Measurements from ENCODE around the gene AGAP1. TPM values are rescaled to one million over a fixed set of nuclear protein-coding genes. Genes with fewer than 3 reads are reported as not detected.
"Not testable (repeated sequence)": the region's sequence is repeated elsewhere in the genome, so short reads cannot be mapped to it uniquely, and the experiment has no call there.

Gene AGAP1
- total RNA-seq, 1 donor from 2014 or later = 20.4 TPM

DNA sequence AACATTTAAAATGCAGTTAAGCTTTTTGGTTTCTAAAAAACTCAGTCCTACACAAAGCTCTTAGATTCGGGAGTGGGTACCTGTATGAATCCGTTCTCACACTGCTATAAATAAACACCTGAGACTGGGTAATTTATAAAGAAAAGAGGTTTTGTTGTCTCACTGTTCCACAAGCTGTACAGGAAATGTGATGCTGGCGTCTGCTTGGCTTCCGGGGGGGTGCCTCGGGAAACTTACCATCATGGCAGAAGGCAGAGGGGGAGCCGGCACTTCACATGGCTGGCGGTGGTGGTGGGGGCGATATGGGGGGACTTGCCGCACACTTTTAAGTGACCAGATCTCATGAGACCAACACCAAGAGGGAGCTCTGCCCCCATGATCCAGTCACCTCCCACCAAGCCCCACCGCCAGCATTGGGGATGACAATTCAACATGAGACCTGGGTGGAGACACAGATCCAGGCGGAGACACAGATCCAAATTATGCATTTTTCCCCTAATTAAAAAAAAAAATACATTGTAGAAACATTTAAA is 451.8 kb downstream of the AGAP1 start:
- peak overlapping the region; percentile 24 for H3K4me2 ChIP-seq
- no peak overlapping the region for H3K27ac Mint-ChIP-seq
- H3K27me3 Mint-ChIP-seq (ENCODE audit: insufficient read depth, low read depth) = peaks cover 2% of the 10 kb centered on the region
- H3K27ac ChIP-seq = no peak overlapping the region
- H3K36me3 ChIP-seq = no peaks in the 10 kb centered on the region
- H3K27me3 ChIP-seq = no peaks in the 10 kb centered on the region
- no peak overlapping the region for H3K9ac ChIP-seq
- H3K79me2 ChIP-seq (ENCODE audit: low read depth) = no peaks in the 10 kb centered on the region
- peaks cover 13% of the 10 kb centered on the region for H4K20me1 ChIP-seq (ENCODE audit: low read depth)
- H3K4me3 ChIP-seq = no peak overlapping the region
- peaks cover 10% of the 10 kb centered on the region for H3F3A ChIP-seq (ENCODE audit: low read depth)
- H2AFZ ChIP-seq (replicated peaks) = no peak overlapping the region
- peaks cover 40% of the 10 kb centered on the region for H3K4me1 Mint-ChIP-seq
- no peak for DNase-seq (ENCODE audit: low spot score)
- H3K9me3 Mint-ChIP-seq = no peaks in the 10 kb centered on the region
- peaks cover 18% of the 10 kb centered on the region for H3K36me3 Mint-ChIP-seq
- H3K4me3 Mint-ChIP-seq = no peak overlapping the region
- H3K9me3 ChIP-seq (ENCODE audit: low read depth) = no peaks in the 10 kb centered on the region
- peaks cover 20% of the 10 kb centered on the region for H3K4me1 ChIP-seq
- no peak for TF ChIP-seq EZH2 (IDR thresholded peaks at IDR 0.05)
- TF ChIP-seq CTCF (IDR thresholded peaks at IDR 0.05) = no peak
- no peak for TF ChIP-seq EZH2phosphoT487 (IDR thresholded peaks at IDR 0.05)

DNA sequence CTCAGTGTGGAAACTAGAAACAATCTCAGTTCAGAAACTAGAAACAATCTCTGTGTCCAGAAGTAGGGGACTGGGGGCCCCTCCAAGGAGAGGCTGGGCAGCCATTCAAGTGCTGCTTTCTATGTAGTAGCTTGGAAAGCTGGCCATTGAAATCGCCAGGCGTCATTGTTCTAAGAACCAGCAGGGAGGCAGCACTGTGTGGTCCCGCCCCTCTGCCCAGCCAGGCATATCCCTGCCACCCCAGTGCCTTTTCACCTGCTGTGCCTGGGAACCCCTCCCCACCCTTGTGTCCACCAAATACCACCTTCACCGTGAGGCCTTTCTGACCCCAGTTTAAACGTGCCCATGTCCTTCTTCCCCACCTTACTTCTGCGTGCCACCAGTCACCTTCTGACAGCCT is 452.7 kb downstream of the AGAP1 start:
- Histone ChIP-seq H3K4me1 (peaks cover 20% of the 10 kb centered on the region), H4K20me1 (ENCODE audit: low read depth) (peaks cover 16% of the 10 kb centered on the region), H3K4me2 (peak overlapping the region; percentile 24), H3K9ac (no peak overlapping the region), H2AFZ (replicated peaks) (no peak overlapping the region), H3F3A (ENCODE audit: low read depth) (peaks cover 10% of the 10 kb centered on the region), H3K27me3 (no peaks in the 10 kb centered on the region), H3K4me3 (no peak overlapping the region), H3K27ac (no peak overlapping the region), H3K36me3 (no peaks in the 10 kb centered on the region), H3K79me2 (ENCODE audit: low read depth) (no peaks in the 10 kb centered on the region), H3K9me3 (ENCODE audit: low read depth) (no peaks in the 10 kb centered on the region)
- Mint-ChIP-seq H3K9me3 (no peaks in the 10 kb centered on the region), H3K27ac (no peak overlapping the region), H3K4me1 (peaks cover 42% of the 10 kb centered on the region), H3K36me3 (peaks cover 13% of the 10 kb centered on the region), H3K4me3 (no peak overlapping the region), H3K27me3 (ENCODE audit: insufficient read depth, low read depth) (peaks cover 2% of the 10 kb centered on the region)
- no peak for TF ChIP-seq EZH2phosphoT487 (IDR thresholded peaks at IDR 0.05)
- no peak for TF ChIP-seq EZH2 (IDR thresholded peaks at IDR 0.05)
- no peak for TF ChIP-seq CTCF (IDR thresholded peaks at IDR 0.05)
- peak; percentile 55 for DNase-seq (ENCODE audit: low spot score)

GRCh38 chr2:235947055-235947454 is 453.2 kb downstream of the AGAP1 start:
- H4K20me1 ChIP-seq (ENCODE audit: low read depth) = peaks cover 16% of the 10 kb centered on the region
- not testable (repeated sequence) for H3K27me3 ChIP-seq; H3K4me3 Mint-ChIP-seq; H3K4me3 ChIP-seq; H3K27me3 Mint-ChIP-seq (ENCODE audit: insufficient read depth, low read depth); H3K27ac Mint-ChIP-seq; H3K9ac ChIP-seq; H3K36me3 ChIP-seq; H3K4me2 ChIP-seq; H3K79me2 ChIP-seq (ENCODE audit: low read depth); H3K9me3 ChIP-seq (ENCODE audit: low read depth); H2AFZ ChIP-seq (replicated peaks); H3K27ac ChIP-seq; H3K9me3 Mint-ChIP-seq; H3K36me3 Mint-ChIP-seq; DNase-seq (ENCODE audit: low spot score)
- peaks cover 44% of the 10 kb centered on the region for H3K4me1 Mint-ChIP-seq
- H3K4me1 ChIP-seq = peaks cover 20% of the 10 kb centered on the region
- H3F3A ChIP-seq (ENCODE audit: low read depth) = peaks cover 10% of the 10 kb centered on the region

GRCh38 chr2:235949567-235950472 is 456.0 kb downstream of the AGAP1 start:
- no peak overlapping the region for H2AFZ ChIP-seq (replicated peaks)
- H3K9me3 ChIP-seq (ENCODE audit: low read depth) = no peaks in the 10 kb centered on the region
- no peak overlapping the region for H3K9ac ChIP-seq
- no peaks in the 10 kb centered on the region for H3K36me3 ChIP-seq
- H3K4me1 Mint-ChIP-seq = peaks cover 37% of the 10 kb centered on the region
- peaks cover 9% of the 10 kb centered on the region for H3K27me3 Mint-ChIP-seq (ENCODE audit: insufficient read depth, low read depth)
- H3K36me3 Mint-ChIP-seq = no peaks in the 10 kb centered on the region
- H4K20me1 ChIP-seq (ENCODE audit: low read depth) = peaks cover 20% of the 10 kb centered on the region
- H3K79me2 ChIP-seq (ENCODE audit: low read depth) = no peaks in the 10 kb centered on the region
- H3F3A ChIP-seq (ENCODE audit: low read depth) = peaks cover 10% of the 10 kb centered on the region
- no peak overlapping the region for H3K27ac ChIP-seq
- H3K9me3 Mint-ChIP-seq = no peaks in the 10 kb centered on the region
- H3K27me3 ChIP-seq = no peaks in the 10 kb centered on the region
- DNase-seq (ENCODE audit: low spot score) = no peak
- no peak overlapping the region for H3K4me2 ChIP-seq
- TF ChIP-seq CTCF (IDR thresholded peaks at IDR 0.05) (no peak), EZH2 (IDR thresholded peaks at IDR 0.05) (no peak)
- H3K4me3 Mint-ChIP-seq = peak overlapping the region; percentile 14
- peaks cover 20% of the 10 kb centered on the region for H3K4me1 ChIP-seq
- no peak overlapping the region for H3K4me3 ChIP-seq
- peak overlapping the region; percentile 63 for H3K27ac Mint-ChIP-seq

Data from neural progenitor cell (in vitro differentiated cells).